ENCODE measurements around the gene PRB4. TPM values are rescaled to one million over a fixed set of nuclear protein-coding genes. Genes with fewer than 3 reads are reported as not detected.
"Not testable (repeated sequence)": the region's sequence is repeated elsewhere in the genome, so short reads cannot be mapped to it uniquely, and the experiment has no call there.

The PRB4 gene
- total RNA-seq = not detected

DNA sequence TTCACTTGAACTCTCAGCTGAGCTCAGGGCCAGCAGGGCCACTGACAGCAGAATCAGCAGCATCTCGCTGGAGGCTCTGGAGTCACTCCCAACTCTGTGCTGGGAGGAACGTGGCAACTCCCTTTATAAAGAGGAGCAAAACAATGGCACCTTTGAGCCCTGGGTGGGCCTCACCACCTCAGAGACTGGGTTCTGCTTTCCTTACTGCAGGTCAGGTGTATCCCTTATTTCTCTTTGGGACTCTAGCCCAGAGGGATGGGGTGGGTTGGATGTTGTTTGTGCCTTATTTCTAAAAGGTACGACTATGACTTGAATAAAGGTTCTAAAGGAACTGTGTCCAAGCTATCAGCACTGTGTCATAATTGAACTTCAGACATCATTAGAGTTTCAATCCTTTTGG lies at the start of gene PRB4:
PRB4 (minus strand) TSS at position 101 of the 400 bp plus-strand sequence; CDS start at position 63, 38 bp downstream.
- 63 to 65% methylated on average over 3 of the region's 3 CpGs for WGBS, 2 donors
- intact Hi-C loops (cut with DNase I; ENCODE audit: low total_unique reads) = no loop called here
- DNase-seq (ENCODE audit: low spot score in 2 of 2) = no peak
- no peak within 1 kb of the TSS for H3K4me3 ChIP-seq (ENCODE audit: low read depth, poor library complexity, severe bottlenecking)
- TF ChIP-seq, protein P1, sequence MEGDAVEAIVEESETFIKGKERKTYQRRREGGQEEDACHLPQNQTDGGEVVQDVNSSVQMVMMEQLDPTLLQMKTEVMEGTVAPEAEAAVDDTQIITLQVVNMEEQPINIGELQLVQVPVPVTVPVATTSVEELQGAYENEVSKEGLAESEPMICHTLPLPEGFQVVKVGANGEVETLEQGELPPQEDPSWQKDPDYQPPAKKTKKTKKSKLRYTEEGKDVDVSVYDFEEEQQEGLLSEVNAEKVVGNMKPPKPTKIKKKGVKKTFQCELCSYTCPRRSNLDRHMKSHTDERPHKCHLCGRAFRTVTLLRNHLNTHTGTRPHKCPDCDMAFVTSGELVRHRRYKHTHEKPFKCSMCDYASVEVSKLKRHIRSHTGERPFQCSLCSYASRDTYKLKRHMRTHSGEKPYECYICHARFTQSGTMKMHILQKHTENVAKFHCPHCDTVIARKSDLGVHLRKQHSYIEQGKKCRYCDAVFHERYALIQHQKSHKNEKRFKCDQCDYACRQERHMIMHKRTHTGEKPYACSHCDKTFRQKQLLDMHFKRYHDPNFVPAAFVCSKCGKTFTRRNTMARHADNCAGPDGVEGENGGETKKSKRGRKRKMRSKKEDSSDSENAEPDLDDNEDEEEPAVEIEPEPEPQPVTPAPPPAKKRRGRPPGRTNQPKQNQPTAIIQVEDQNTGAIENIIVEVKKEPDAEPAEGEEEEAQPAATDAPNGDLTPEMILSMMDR (IDR thresholded peaks at IDR 0.05) = no peak
- no peak for TF ChIP-seq POLR2A (IDR thresholded peaks at IDR 0.05)

DNA sequence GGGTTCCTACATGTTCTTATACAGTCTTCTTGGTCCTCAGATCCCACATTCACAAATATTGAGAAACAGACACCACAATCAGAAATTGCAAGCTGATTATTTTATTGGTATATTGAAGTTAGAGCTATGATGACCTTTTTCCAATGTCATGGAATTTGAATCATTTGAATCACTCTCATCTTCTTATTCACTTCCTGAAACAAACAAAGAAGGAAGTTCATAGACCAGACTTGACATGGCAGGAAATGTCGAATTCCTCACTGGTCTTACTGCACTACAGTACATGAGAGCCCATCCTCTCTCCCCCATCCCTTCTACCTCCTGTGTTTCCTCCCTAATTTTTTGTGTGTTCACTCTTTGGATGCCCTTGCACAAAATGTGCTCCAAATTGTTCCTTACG lies 41.5 kb upstream of the PRB4 start:
- intact Hi-C loops (cut with DNase I; ENCODE audit: low total_unique reads); H3K4me3 ChIP-seq (ENCODE audit: low read depth, poor library complexity, severe bottlenecking); DNase-seq (ENCODE audit: low spot score in 2 of 2): not testable (repeated sequence)
- 67 to 68% methylated on average over 2 of the region's 2 CpGs for WGBS, 2 donors

DNA sequence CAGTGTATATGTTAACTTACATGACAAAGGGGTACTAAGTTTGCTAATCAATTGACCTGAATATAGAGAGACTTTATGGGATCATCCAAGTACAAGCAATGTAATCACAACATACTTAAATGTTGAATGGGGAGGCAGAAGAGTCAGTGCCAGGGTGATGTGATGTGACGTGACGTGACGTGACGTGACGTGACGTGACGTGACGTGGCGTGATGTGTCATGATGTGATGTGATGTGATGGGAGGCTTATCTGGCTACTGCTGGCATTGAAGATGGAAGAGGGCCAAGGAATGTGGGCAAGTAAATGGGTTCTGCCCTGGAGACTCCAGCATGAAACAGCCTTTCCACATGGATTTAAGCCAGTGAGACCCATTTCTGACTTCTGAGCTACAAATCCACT lies 38.2 kb upstream of the PRB4 start:
- DNase-seq (ENCODE audit: low spot score in 2 of 2) = no peak
- no peak overlapping the region for H3K4me3 ChIP-seq (ENCODE audit: low read depth, poor library complexity, severe bottlenecking)
- intact Hi-C loops (cut with DNase I; ENCODE audit: low total_unique reads) = no loop called here
- WGBS, 2 donors = 92 to 95% methylated on average over 9 of the region's 9 CpGs
- no peak for TF ChIP-seq POLR2A (IDR thresholded peaks at IDR 0.05)
- TF ChIP-seq, protein P1 (IDR thresholded peaks at IDR 0.05) = no peak

DNA sequence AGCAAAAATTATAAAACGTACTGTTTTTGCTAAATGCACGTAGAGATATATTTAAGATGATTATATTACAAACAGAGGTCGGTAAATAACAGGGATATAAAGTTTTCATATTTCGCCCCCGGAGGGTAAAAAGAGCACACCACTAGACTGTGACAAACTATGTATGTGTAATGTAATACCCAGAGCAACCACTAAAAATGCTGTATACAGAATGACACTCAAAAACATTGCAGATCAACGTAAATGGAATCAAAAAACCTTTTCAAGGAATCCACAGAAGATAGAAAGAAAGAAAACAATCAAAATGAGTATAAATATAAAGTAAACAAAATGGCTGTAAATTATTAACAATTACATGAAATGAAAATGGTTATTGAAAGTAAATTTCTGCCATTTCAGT lies 37.6 kb upstream of the PRB4 start:
- H3K4me3 ChIP-seq (ENCODE audit: low read depth, poor library complexity, severe bottlenecking) = no peak overlapping the region
- intact Hi-C loops (cut with DNase I; ENCODE audit: low total_unique reads) = no loop called here
- TF ChIP-seq, protein P1 (IDR thresholded peaks at IDR 0.05) = no peak
- TF ChIP-seq POLR2A (IDR thresholded peaks at IDR 0.05) = no peak
- 79 to 86% methylated on average over 6 of the region's 6 CpGs for WGBS, 2 donors
- DNase-seq (ENCODE audit: low spot score in 2 of 2) = no peak

DNA sequence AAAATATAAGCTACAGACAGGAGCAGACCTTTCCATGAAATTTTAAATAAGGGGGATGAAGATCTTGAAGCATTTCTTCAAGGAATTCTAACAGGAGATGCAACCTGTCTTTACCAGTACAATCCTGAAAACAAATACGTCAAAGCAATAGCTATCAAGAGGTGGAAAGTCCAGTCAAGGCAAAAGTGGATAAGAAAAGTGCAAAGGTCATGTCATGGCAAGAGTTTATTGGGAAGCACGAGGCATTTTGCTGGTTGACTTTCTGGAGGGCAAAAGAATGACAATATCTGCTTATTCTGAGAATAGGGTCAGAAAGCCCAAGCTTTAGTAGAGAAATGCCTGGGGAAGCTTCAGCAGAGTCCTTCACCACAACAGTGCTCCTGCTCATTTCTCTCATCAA lies 34.3 kb upstream of the PRB4 start:
- TF ChIP-seq POLR2A (IDR thresholded peaks at IDR 0.05) = no peak
- TF ChIP-seq, protein P1 (IDR thresholded peaks at IDR 0.05) = no peak
- intact Hi-C loops (cut with DNase I; ENCODE audit: low total_unique reads) = no loop called here
- no peak overlapping the region for H3K4me3 ChIP-seq (ENCODE audit: low read depth, poor library complexity, severe bottlenecking)
- no peak for DNase-seq (ENCODE audit: low spot score in 2 of 2)
- 79 to 80% methylated on average over 2 of the region's 2 CpGs for WGBS, 2 donors

DNA sequence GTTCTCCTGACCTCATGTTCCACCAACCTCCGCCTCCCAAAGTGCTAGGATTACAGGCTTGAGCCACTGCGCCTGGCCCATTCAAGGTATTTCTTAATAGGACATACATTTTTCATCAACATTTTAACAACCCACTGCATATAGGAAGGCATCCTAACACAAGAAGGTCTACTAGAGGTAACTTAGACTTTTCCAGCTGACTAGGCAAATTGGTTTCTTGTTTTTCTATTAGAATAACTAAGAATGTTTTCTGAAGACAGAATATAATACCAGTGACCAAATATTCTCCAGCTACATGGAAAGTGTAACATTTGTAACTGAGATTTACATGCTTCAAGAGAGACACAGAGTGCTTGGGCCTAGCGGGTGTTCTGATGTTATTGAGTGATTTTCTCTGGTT lies 14.2 kb upstream of the PRB4 start:
- DNase-seq (ENCODE audit: low spot score in 2 of 2) = no peak
- TF ChIP-seq POLR2A (IDR thresholded peaks at IDR 0.05) = no peak
- TF ChIP-seq, protein P1 (IDR thresholded peaks at IDR 0.05) = no peak
- no peak overlapping the region for H3K4me3 ChIP-seq (ENCODE audit: low read depth, poor library complexity, severe bottlenecking)
- WGBS, 2 donors = 95 to 98% methylated on average over 3 of the region's 3 CpGs
- intact Hi-C loops (cut with DNase I; ENCODE audit: low total_unique reads) = no loop called here

All from lower leg skin (tissue), 4 donors.